Lower leg skin (tissue), 4 donors: ENCODE data around the gene PPM1L. TPM values are rescaled to one million over a fixed set of nuclear protein-coding genes. Genes with fewer than 3 reads are reported as not detected.

ENCODE experiments used
- DNase-seq, 2 donors: peaks; one replicate each; pipeline ENCODE4 v3.0.0-alpha.2; 2019; ENCODE audit warnings: low spot score in 2 of 2
- H3K4me3 ChIP-seq: fragments of 200-600 bp; sonication (generic); 2 replicates; pipeline ENCODE4 v1.5.1; 2017; ENCODE audit warnings: mild to moderate bottlenecking, low read depth; ENCODE audit not compliant: poor library complexity, severe bottlenecking
- POLR2A ChIP-seq, 2 donors: fragments of 450-650 bp; IDR thresholded peaks; one replicate each; pipeline ENCODE4 v1.6.1; 2016 to 2017; ENCODE audit warnings: antibody characterized with exemption in 2 of 2, mild to moderate bottlenecking in 1 of 2, moderate library complexity in 1 of 2
- WGBS, 2 donors: methylation state at CpG; one replicate each; pipeline ENCODE4 v1.1.5; 2018; 5-methylcytosine and 5-hydroxymethylcytosine counted together
- intact Hi-C: fragments of 100-400 bp; cut with DNase I; formaldehyde crosslinking; loops from one replicate; pipeline ENCODE4 v1.15.0; 2023; ENCODE audit warnings: low total_unique reads
- total RNA-seq, 4 donors: library from RNA; depleted of rRNA; stranded (reverse); fragments of >200 nt; gene quantifications; one replicate each; pipeline ENCODE4 v1.1.0, GENCODE V29; 2016
- TF ChIP-seq, protein P1 (sequence below), 3 donors: fragments of 450-650 bp; IDR thresholded peaks; one replicate each; pipeline ENCODE4 v1.5.1; 2016; ENCODE audit warnings: antibody characterized with exemption in 3 of 3, mild to moderate bottlenecking in 3 of 3, moderate library complexity in 2 of 3

PPM1L gene
- total RNA-seq, 4 donors from 2014 or later, result 34.9 to 46.5 (median 40.7) TPM

DNA sequence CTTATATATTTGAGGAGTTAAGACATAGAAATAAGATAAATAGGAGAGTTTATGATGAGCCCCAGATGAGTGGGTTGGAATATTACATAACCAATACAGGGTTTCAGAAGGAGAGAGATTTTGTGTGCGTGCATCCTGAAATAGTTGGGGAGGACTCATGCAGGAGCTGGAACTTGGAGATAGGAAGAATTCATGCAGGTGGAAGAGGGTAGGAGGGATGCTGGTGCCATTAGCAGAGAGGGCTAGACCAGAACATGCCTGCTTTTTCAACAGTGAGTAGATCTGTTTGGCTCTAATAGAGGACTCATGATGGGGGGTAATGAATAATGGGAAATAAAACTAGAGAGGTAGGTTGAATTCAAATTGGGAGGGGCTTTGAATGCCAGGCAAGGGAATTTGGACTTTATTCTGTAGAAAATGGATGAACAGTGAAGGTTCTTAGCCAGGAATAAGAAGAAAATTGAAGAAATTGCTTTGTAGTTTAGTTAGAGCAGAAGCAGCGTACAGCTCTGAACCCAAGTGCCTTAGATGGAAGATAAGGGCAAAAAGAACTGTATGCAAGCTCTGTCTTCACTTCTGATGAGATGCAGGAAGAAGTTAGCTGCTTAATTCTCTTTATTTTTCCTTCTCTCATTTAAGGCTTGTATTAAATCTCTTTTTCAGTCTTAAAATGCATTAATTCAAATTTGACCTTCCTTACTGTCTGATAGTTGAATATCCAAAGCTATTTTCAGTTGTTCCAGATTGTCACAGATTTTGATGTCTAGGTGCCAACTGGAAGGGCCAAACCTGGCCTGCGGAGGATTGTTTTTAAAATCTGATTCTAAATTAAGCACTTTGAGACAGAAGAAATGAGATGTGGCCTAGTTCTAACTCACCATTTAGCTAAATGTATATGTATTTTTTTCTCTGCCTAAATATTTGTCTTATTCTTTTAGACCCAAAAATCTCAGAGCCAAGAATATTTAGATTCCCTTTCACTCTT lies 86.3 kb downstream of the PPM1L start:
- intact Hi-C loops, result no loop called here
- no peak for DNase-seq
- 77 to 86% methylated on average over 3 of the region's 3 CpGs for WGBS, 2 donors
- TF ChIP-seq, protein P1, sequence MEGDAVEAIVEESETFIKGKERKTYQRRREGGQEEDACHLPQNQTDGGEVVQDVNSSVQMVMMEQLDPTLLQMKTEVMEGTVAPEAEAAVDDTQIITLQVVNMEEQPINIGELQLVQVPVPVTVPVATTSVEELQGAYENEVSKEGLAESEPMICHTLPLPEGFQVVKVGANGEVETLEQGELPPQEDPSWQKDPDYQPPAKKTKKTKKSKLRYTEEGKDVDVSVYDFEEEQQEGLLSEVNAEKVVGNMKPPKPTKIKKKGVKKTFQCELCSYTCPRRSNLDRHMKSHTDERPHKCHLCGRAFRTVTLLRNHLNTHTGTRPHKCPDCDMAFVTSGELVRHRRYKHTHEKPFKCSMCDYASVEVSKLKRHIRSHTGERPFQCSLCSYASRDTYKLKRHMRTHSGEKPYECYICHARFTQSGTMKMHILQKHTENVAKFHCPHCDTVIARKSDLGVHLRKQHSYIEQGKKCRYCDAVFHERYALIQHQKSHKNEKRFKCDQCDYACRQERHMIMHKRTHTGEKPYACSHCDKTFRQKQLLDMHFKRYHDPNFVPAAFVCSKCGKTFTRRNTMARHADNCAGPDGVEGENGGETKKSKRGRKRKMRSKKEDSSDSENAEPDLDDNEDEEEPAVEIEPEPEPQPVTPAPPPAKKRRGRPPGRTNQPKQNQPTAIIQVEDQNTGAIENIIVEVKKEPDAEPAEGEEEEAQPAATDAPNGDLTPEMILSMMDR (IDR thresholded peaks at IDR 0.05), result no peak
- TF ChIP-seq POLR2A (IDR thresholded peaks at IDR 0.05), result no peak
- H3K4me3 ChIP-seq, result no peak overlapping the region

- no peak for DNase-seq
- TF ChIP-seq POLR2A (IDR thresholded peaks at IDR 0.05), result no peak
- TF ChIP-seq, protein P1 (IDR thresholded peaks at IDR 0.05), result no peak
- WGBS, 2 donors, result 86 to 88% methylated on average over 8 of the region's 8 CpGs
- H3K4me3 ChIP-seq, result no peak overlapping the region
- intact Hi-C loops, result no loop called here
Observed at GRCh38 chr3:160851629-160852210, 95.7 kb downstream of the PPM1L start.

GRCh38 chr3:160852856-160853255 lies 96.8 kb downstream of the PPM1L start:
- WGBS, 2 donors, result 87 to 89% methylated on average over 2 of the region's 2 CpGs
- TF ChIP-seq, protein P1 (IDR thresholded peaks at IDR 0.05), result no peak
- no peak for TF ChIP-seq POLR2A (IDR thresholded peaks at IDR 0.05)
- DNase-seq, result no peak
- intact Hi-C loops, result no loop called here
- no peak overlapping the region for H3K4me3 ChIP-seq

- H3K4me3 ChIP-seq, result no peak overlapping the region
- intact Hi-C loops, result no loop called here
- TF ChIP-seq, protein P1 (IDR thresholded peaks at IDR 0.05), result no peak
- TF ChIP-seq POLR2A (IDR thresholded peaks at IDR 0.05), result no peak
- DNase-seq, result no peak
- WGBS, 2 donors, result 64 to 67% methylated on average over 2 of the region's 2 CpGs
Observed at GRCh38 chr3:160856450-160856849, 100.4 kb downstream of the PPM1L start.

- no peak overlapping the region for H3K4me3 ChIP-seq
- intact Hi-C loops, result no loop called here
- WGBS, 2 donors, result 78 to 91% methylated on average over 2 of the region's 2 CpGs
- TF ChIP-seq, protein P1 (IDR thresholded peaks at IDR 0.05), result no peak
- TF ChIP-seq POLR2A (IDR thresholded peaks at IDR 0.05), result no peak
- no peak for DNase-seq
Observed at GRCh38 chr3:160857476-160858119, 101.6 kb downstream of the PPM1L start.
